Measurements from ENCODE around the gene PRKAR2A.

The PRKAR2A gene

DNA sequence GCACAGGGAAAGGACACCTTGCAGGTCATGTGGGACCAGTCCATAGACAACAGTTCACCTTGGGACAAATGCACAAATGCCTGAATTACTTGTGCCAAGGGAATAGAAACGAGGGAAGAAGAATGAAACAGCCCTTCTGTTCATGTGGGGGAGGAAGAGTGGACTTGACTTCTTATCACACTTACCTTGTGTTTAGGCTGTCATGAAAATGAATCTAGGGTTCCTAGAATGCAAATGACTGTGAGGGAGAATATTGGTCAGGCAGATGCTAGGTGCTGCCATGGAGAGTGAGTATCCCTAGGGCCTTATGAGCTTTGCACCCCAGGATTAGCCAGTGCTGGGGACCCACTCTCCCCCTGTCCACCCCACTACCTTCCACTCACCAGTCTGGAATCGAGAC, 11.0 kb upstream of the PRKAR2A start:
- TF ChIP-seq, protein P1, sequence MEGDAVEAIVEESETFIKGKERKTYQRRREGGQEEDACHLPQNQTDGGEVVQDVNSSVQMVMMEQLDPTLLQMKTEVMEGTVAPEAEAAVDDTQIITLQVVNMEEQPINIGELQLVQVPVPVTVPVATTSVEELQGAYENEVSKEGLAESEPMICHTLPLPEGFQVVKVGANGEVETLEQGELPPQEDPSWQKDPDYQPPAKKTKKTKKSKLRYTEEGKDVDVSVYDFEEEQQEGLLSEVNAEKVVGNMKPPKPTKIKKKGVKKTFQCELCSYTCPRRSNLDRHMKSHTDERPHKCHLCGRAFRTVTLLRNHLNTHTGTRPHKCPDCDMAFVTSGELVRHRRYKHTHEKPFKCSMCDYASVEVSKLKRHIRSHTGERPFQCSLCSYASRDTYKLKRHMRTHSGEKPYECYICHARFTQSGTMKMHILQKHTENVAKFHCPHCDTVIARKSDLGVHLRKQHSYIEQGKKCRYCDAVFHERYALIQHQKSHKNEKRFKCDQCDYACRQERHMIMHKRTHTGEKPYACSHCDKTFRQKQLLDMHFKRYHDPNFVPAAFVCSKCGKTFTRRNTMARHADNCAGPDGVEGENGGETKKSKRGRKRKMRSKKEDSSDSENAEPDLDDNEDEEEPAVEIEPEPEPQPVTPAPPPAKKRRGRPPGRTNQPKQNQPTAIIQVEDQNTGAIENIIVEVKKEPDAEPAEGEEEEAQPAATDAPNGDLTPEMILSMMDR (IDR thresholded peaks at IDR 0.05; ENCODE audit: control insufficient read depth, insufficient read depth, low read depth, low read length, missing control alignments), result no peak
- H3K4me3 ChIP-seq (ENCODE audit: control insufficient read depth, low read depth, low read length), result no peak overlapping the region
- DNase-seq (ENCODE audit: low read depth), result no peak

DNA sequence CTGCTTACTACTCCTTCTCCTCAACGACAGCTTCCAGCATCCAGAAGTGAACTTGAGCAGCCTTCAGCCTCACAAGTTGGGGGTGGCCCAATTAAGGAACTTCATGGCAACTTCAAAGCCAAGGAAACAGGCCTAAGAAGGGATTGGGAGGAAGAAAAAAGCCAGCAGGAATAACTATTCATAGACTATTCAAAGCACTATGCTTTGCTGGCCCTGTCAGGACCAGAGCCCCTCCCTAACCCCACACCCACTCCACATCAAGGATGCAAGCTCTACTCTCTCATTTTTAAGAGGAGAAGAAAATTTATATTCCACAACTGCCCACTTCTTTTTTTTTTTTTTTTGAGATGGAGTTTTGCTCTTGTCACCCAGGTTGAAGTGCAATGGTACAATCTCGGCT, 10.0 kb upstream of the PRKAR2A start:
- H3K4me3 ChIP-seq (ENCODE audit: control insufficient read depth, low read depth, low read length), result no peak overlapping the region
- TF ChIP-seq, protein P1 (IDR thresholded peaks at IDR 0.05; ENCODE audit: control insufficient read depth, insufficient read depth, low read depth, low read length, missing control alignments), result no peak
- DNase-seq (ENCODE audit: low read depth), result no peak

DNA sequence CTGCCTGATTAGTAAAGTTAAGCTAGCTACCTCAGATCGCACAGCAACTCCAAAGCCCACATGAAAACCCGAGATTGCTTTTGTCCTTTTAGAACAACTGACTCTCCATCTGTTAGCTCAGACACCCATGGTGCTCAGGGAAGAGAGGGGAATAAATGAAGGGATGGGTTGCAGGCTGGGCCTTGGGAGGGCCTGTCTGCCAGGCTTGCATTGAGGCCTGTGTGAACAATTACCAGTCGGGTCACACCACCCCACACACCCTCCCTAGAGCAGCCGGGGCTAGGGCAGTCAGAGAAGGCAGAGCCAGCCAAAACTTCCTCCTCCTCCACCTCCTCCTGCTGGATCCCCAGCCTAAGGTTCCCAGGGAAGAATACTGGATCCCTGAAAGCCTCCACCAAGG, 8.8 kb upstream of the PRKAR2A start:
- TF ChIP-seq, protein P1 (IDR thresholded peaks at IDR 0.05; ENCODE audit: control insufficient read depth, insufficient read depth, low read depth, low read length, missing control alignments), result no peak
- no peak overlapping the region for H3K4me3 ChIP-seq (ENCODE audit: control insufficient read depth, low read depth, low read length)
- no peak for DNase-seq (ENCODE audit: low read depth)

DNA sequence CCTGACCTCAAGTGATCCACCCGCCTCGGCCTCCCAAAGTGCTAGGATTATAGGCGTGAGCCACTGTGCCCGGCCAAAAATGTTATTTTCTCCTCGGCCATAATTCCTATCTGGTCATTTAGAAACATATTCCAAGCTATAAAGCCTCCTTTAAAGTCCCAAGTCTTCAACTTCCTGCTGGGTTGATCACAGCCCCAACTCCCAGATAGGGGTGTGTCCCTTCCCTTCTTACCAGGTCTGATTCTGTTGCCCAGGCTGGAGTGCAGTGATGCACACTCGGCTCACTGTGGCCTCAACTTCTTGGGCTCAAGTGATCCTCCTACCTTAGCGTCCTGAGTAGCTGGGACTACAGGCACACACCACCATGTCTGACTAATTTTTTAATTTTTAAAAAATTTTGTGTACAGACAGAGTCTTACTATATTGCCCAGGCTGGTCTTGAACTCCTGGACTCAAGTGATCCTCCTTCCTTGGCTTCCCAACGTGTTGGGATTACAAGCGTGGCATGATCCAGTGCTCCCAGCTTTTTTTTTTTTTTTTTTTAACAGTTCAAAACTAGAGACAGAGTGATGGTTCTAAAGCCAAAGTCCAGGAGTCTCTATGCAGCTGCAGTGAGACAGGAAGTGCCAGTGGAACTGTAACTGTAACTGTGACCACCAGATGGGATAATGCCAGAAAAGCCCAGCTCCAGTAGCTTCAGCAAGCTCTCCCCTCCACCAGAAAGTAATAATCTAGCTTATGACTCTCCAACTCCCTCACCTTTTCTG, 8.2 kb upstream of the PRKAR2A start:
- TF ChIP-seq, protein P1 (IDR thresholded peaks at IDR 0.05; ENCODE audit: control insufficient read depth, insufficient read depth, low read depth, low read length, missing control alignments), result no peak
- H3K4me3 ChIP-seq (ENCODE audit: control insufficient read depth, low read depth, low read length), result no peak overlapping the region
- no peak for DNase-seq (ENCODE audit: low read depth)

DNA sequence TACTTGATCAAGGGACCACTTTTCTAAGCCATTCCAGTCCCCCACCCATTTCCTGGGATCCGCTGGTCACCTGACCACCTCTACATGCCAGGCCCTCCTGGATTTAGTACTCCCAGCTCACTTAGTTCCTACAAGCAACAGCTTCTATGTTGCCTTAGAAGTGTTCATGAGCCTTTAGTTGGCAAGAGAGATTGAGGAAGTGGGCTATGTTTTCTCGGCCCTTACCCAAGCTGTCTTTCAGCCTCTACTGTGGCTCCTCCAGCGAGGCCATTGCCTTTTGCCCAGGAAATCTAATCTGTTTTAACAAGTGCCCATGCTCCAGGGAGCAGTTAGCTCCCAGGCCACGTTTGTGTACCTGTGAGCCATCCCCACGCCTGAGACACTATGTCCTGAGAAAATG, 4.5 kb upstream of the PRKAR2A start:
- TF ChIP-seq, protein P1 (IDR thresholded peaks at IDR 0.05; ENCODE audit: control insufficient read depth, insufficient read depth, low read depth, low read length, missing control alignments), result no peak
- DNase-seq (ENCODE audit: low read depth), result no peak

DNA sequence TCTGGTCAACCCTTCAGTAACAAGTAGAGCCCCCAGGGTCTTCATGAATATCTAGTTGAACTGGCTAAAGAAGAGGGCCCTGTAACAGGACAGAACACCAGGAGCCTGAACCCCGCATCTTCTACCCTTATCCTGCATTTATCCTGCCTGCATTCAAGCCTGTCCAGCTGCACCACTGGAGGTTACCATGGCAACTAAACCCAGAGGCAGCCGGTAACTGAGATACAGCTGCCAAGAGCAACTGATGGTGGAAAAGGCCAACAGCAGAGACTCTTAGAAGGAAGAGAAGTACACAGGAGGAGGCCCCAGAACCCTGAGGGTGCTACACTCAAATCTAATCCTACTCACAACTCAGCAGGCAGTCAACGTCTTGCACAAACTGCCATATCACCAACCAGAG, 3.7 kb upstream of the PRKAR2A start:
- no peak for DNase-seq (ENCODE audit: low read depth)
- H3K4me3 ChIP-seq (ENCODE audit: control insufficient read depth, low read depth, low read length), result no peak overlapping the region
- TF ChIP-seq, protein P1 (IDR thresholded peaks at IDR 0.05; ENCODE audit: control insufficient read depth, insufficient read depth, low read depth, low read length, missing control alignments), result no peak

More for the DNA sequence above, 4.5 kb upstream of the PRKAR2A start:
- no peak overlapping the region for H3K4me3 ChIP-seq (ENCODE audit: control insufficient read depth, low read depth, low read length)
